HL-60 (cell line): ENCODE data around the gene ABAT.
"Not testable (repeated sequence)": the region's sequence is repeated elsewhere in the genome, so short reads cannot be mapped to it uniquely, and the experiment has no call there.

Source experiments
- DNase-seq, 2 experiments: peaks; one replicate each; pipeline ENCODE4 v3.0.0-alpha.2; 2010 to 2020; ENCODE audit warnings: low read depth in 1 of 2, low spot score in 1 of 2
- H3K27ac ChIP-seq: fragments of 250-450 bp; sonication (Bioruptor Pico); replicated peaks from 2 replicates; pipeline ENCODE4 v1.5.1; 2020; ENCODE audit warnings: mild to moderate bottlenecking, moderate library complexity
- H3K27me3 ChIP-seq: fragments of 250-450 bp; sonication (Bioruptor Pico); 2 replicates; pipeline ENCODE4 v1.5.1; 2021; ENCODE audit warnings: mild to moderate bottlenecking, moderate library complexity; ENCODE audit not compliant: insufficient read depth, poor library complexity, severe bottlenecking
- H3K4me3 ChIP-seq: replicated peaks from 2 replicates; pipeline ENCODE4 v1.5.1; 2011; ENCODE audit warnings: mild to moderate bottlenecking, control low read depth, low read length; ENCODE audit not compliant: insufficient read depth
- GABPA ChIP-seq: IDR thresholded peaks from 2 replicates; pipeline ENCODE4 v1.6.1; 2012; ENCODE audit warnings: low read depth
- POLR2AphosphoS5 ChIP-seq: IDR thresholded peaks from 2 replicates; pipeline ENCODE4 v1.6.1; 2012; ENCODE audit warnings: low read depth
- SPI1 ChIP-seq: IDR thresholded peaks from 2 replicates; pipeline ENCODE4 v1.6.1; 2012; ENCODE audit warnings: low read depth, mild to moderate bottlenecking, borderline replicate concordance
- TF ChIP-seq, protein P1 (sequence below): IDR thresholded peaks from one replicate; pipeline ENCODE4 v1.5.1; 2011; ENCODE audit warnings: low read length, control low read depth, inconsistent platforms; ENCODE audit not compliant: insufficient read depth
- TF ChIP-seq, protein P2 (sequence below): IDR thresholded peaks from 2 replicates; pipeline ENCODE4 v1.6.1; 2012; ENCODE audit warnings: low read depth; ENCODE audit not compliant: insufficient replicate concordance

The ABAT gene

GRCh38 chr16:8781797-8782196, 107.4 kb downstream of the ABAT start:
- no peak for DNase-seq
- Histone ChIP-seq H3K27me3 (no peaks in the 10 kb centered on the region), H3K4me3 (no peak overlapping the region), H3K27ac (no peak overlapping the region)
- no peak for TF ChIP-seq POLR2AphosphoS5
- no peak for TF ChIP-seq GABPA
- TF ChIP-seq SPI1 = no peak
- TF ChIP-seq, protein P1, sequence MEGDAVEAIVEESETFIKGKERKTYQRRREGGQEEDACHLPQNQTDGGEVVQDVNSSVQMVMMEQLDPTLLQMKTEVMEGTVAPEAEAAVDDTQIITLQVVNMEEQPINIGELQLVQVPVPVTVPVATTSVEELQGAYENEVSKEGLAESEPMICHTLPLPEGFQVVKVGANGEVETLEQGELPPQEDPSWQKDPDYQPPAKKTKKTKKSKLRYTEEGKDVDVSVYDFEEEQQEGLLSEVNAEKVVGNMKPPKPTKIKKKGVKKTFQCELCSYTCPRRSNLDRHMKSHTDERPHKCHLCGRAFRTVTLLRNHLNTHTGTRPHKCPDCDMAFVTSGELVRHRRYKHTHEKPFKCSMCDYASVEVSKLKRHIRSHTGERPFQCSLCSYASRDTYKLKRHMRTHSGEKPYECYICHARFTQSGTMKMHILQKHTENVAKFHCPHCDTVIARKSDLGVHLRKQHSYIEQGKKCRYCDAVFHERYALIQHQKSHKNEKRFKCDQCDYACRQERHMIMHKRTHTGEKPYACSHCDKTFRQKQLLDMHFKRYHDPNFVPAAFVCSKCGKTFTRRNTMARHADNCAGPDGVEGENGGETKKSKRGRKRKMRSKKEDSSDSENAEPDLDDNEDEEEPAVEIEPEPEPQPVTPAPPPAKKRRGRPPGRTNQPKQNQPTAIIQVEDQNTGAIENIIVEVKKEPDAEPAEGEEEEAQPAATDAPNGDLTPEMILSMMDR = no peak
- TF ChIP-seq, protein P2, sequence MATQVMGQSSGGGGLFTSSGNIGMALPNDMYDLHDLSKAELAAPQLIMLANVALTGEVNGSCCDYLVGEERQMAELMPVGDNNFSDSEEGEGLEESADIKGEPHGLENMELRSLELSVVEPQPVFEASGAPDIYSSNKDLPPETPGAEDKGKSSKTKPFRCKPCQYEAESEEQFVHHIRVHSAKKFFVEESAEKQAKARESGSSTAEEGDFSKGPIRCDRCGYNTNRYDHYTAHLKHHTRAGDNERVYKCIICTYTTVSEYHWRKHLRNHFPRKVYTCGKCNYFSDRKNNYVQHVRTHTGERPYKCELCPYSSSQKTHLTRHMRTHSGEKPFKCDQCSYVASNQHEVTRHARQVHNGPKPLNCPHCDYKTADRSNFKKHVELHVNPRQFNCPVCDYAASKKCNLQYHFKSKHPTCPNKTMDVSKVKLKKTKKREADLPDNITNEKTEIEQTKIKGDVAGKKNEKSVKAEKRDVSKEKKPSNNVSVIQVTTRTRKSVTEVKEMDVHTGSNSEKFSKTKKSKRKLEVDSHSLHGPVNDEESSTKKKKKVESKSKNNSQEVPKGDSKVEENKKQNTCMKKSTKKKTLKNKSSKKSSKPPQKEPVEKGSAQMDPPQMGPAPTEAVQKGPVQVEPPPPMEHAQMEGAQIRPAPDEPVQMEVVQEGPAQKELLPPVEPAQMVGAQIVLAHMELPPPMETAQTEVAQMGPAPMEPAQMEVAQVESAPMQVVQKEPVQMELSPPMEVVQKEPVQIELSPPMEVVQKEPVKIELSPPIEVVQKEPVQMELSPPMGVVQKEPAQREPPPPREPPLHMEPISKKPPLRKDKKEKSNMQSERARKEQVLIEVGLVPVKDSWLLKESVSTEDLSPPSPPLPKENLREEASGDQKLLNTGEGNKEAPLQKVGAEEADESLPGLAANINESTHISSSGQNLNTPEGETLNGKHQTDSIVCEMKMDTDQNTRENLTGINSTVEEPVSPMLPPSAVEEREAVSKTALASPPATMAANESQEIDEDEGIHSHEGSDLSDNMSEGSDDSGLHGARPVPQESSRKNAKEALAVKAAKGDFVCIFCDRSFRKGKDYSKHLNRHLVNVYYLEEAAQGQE = no peak

DNA sequence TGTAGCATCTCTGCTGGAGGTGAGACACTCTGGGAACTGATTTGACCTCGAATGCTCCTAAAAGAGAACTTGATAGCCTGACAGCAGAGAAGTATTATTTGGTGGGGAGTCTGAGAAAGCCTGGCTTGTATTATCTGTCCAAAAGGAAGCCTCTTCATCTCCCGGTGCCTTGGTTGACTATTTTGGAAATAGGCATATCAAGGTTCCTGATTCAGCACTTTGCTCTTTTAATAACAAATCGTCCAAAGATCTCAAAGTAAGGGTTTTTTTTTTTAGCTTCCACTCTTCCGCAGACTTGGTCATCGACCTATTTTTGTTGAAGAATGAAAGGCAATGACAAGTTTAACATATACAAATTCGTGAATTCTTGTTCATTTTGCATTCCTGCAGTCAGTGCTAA, 108.3 kb downstream of the ABAT start:
- Histone ChIP-seq H3K27me3 (no peaks in the 10 kb centered on the region), H3K4me3 (no peak overlapping the region), H3K27ac (no peak overlapping the region)
- no peak for TF ChIP-seq SPI1
- no peak for TF ChIP-seq GABPA
- TF ChIP-seq POLR2AphosphoS5 = no peak
- TF ChIP-seq, protein P1 = no peak
- TF ChIP-seq, protein P2 = no peak
- no peak for DNase-seq

DNA sequence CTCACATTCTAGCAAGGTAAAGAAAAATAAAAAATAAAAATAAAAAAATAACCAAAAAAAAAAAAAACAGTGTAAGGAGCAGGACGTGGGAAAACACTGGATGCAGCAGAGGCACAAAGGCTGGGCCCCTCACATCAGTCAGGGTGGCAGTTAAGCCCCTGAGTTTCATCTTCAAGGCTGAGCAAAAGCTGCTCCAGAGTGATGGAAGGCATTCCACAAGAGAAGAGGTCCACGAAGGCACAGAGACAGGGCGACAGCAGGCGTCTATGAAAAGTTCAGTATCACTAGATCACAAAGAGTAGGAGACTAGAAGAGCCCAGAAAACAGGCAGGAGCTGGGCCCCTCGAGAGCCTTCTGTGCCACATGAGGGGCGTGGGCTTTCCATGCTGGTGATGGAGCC, 111.0 kb downstream of the ABAT start:
- no peak for TF ChIP-seq GABPA
- TF ChIP-seq, protein P1 = no peak
- TF ChIP-seq, protein P2 = no peak
- no peak for TF ChIP-seq SPI1
- TF ChIP-seq POLR2AphosphoS5 = no peak
- H3K4me3 ChIP-seq = no peak overlapping the region
- no peaks in the 10 kb centered on the region for H3K27me3 ChIP-seq
- H3K27ac ChIP-seq = no peak overlapping the region
- DNase-seq = no peak

DNA sequence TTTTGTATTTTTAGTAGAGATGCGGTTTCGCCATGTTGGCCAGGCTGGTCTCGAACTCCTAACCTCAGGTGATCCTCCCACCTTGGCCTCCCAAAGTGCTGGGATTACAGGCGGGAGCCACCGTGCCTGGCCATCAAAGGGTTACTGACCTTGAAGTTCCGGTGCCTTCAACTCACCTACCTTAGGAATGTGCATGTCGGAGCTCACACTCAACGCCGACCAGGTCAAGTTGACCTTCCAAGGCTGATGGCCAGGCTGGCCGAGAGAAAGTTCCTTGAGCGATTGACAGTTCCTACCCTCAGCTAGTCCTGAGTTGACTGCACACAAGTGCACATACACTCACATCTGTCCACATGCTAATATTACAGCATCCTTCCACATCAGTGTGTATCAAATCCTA, 111.9 kb downstream of the ABAT start:
- H3K27ac ChIP-seq, H3K4me3 ChIP-seq, H3K27me3 ChIP-seq, DNase-seq: not testable (repeated sequence)
